GM23248 (cell line): ENCODE measurements around the gene MTMR6.

Source experiments
- EZH2 ChIP-seq: fragments of 200-600 bp; sonication (generic); IDR thresholded peaks from 2 replicates; pipeline ENCODE4 v1.6.1; 2018; ENCODE audit warnings: antibody characterized with exemption, mild to moderate bottlenecking; ENCODE audit not compliant: insufficient read depth, poor library complexity, severe bottlenecking
- EZH2phosphoT487 ChIP-seq: fragments of 200-600 bp; sonication (generic); IDR thresholded peaks from 2 replicates; pipeline ENCODE4 v1.6.1; 2018; ENCODE audit warnings: antibody characterized with exemption, moderate library complexity, mild to moderate bottlenecking, low read depth; ENCODE audit not compliant: insufficient read depth

DNA sequence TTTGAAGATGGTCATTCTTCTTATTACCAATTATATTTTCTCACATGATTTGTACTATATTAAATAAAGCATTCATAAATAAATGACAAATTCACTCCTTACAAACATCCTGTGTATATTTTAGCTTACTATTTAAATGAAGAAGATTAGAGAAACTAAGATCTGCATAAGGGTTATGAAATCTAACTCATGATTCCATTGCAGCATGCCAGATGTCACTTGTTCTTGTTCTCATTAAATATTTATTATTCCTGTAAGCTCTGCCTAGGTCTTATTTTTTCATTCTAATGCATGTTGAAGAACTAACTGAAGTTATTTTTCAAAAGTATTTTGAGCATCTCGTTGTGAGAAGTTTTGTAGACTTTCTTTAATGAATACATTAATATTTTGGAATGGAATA is 32.5 kb upstream of the MTMR6 start:
- TF ChIP-seq EZH2: no peak
- TF ChIP-seq EZH2phosphoT487: no peak
